Activated T-cell treated with anti-CD3 and anti-CD28 coated beads for 1 hour (primary cell): ENCODE measurements around the gene CTBP2.

Source experiments
- DNase-seq: peaks from one replicate; pipeline ENCODE4 v3.0.0-alpha.2; 2020; ENCODE audit warnings: low read depth

CTBP2 gene

DNA sequence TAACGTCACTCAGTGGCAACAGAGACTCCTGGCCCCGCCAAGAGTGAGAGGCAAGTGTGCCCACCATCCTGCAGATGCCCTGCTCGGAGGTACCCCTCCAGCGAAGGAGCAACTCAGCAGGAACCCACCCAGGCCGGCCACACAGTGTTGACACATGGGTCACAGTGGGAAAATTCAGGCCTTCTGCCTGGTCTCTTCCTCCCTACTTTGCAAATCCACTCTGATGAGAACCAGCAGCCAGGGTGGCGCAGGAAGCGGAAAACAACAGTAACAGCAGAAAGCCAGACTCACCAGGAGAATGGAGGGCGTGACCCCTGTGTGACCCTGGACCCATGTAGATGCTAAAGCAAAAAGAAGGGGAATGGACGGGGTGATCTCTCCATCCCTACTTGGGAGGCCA lies 53.8 kb downstream of the CTBP2 start:
- DNase-seq, result no peak

DNA sequence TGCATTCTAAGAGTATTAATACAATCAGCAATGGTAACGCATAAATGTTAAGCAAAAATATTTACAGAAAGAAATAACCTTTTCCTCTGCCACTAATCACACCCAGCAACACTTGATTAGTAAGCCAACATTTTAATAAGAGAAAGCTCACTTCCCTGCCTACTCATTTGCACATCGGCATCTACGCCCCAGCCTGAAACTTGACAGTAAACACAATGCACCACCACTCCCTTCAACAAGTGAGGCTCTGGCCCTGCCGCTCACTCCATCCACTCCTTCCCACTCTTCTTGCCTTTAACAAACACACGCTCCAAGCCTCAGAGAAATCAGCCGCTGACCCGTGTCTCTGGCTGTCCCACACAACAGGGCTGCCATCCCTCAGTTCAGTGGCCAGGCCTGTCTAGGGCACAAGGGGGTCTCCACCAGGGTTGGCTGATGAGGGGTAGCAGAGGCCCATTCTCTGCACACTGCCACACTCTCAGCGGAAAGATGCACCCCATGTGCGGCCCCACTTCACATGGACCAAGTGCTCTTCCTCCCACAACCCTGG lies 54.6 kb downstream of the CTBP2 start:
- DNase-seq, result no peak

DNA sequence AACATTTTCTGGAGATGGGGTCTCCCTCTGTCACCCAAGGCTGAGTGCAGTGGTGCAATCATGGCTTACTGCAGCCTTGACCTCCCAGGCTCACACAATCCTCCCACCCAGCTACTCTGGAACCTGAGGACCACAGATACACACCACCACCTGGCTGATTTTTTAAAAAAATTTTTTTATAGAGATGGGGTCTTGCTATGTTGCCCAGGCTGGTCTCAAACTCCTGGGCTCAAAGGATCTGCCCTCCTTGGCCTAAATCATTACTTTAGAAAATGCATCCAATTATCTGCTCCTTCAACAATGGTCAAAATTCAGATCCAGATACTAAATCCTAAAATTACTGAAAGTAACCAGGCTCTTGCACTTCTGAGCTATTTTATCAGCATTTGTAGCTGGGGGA lies 55.2 kb downstream of the CTBP2 start:
- no peak for DNase-seq

GRCh38 chr10:125104559-125104958 lies 55.8 kb downstream of the CTBP2 start:
- no peak for DNase-seq

GRCh38 chr10:125103924-125104323 lies 56.4 kb downstream of the CTBP2 start:
- no peak for DNase-seq

DNA sequence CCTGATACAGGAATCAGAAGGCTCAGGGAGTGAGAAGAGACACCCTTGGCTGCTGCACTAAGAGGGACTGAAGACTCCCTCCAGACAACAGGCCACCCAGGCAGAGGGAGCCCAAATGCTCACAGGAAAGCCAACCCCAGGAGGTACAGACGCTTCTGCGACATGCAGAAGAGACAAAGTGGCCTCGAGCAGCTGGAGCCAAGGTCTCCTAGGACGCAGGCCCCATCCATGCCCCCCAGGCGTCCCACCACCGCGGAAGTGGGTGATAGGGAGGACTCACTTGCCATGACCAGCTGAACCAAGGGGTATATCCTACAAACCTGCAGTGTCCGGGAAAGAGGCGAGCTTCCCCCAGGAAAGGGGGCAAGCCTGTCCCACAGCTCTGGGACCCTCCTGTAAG lies 56.9 kb downstream of the CTBP2 start:
- DNase-seq, result no peak

- DNase-seq, result no peak
Observed at GRCh38 chr10:125102821-125103220, 57.5 kb downstream of the CTBP2 start.

DNA sequence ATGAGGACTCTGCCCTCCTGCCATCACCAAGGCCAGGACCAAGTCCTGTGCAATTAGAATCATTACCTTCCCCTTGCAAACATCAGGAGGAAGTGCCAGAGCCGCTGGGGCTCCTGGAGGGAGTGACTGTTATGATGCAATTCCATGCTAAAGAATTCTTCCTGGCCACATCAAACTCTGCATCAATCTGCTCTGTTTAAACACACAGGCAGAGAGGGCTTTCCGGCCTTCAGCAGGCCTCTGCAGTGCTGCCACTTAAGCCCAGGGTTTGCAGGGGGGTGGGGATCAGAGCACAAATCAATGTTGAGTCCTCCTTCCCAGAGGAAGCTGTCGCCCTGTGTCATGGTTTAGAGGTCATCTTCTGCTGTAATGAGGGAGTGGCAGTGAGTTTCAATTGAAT lies 58.1 kb downstream of the CTBP2 start:
- no peak for DNase-seq

GRCh38 chr10:125101581-125101980 lies 58.8 kb downstream of the CTBP2 start:
- DNase-seq, result no peak

GRCh38 chr10:125101049-125101448 lies 59.3 kb downstream of the CTBP2 start:
- DNase-seq, result no peak

DNA sequence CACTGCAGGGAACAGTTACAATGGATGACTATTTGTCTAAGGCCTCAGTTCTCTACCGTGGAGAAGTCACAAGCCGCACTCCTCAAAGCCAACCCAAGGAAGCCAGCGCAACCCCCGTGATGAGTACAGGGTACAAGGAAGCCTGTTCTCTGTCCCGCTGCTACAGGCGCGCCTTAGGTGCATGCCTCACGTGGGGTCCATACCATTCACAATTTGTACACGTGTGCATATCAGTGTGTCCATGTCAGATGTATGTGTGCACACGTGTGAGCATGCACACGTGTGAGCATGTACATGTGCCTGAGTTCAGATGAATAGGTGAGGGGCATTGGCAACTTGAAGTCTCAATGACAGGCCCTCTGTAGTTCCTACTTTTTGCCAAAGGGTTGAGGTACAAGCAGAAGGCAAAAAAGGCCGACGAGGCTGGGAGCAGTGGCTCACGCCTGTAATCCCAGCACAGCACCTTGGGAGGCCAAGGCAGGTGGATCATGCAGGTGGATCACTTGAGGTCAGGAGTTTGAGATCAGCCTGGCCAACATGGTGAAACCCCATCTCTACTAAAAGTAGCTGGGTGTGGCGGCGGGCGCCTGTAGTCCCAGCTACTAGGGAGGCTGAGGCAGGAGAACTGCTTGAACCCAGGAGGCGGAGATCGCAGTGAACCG lies 62.8 kb downstream of the CTBP2 start:
- DNase-seq, result no peak

DNA sequence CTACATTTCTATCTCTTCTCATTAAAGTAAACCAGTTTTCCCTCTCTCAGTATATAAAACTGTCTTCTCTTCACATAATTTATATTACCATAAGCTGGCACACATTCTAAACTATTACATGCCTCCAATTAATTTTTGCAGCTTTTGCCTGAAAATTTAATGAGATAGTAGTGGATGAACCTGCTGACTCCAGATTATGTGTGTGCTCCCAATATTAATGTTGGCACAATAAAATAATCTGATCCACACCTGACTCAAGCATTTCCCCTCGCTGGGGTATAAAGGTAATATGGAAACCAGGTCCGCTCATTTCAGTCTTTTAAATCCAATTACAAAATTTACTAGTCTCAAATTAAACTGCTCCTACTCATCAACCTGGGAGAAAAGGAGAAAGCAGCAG lies 63.4 kb downstream of the CTBP2 start:
- no peak for DNase-seq

DNA sequence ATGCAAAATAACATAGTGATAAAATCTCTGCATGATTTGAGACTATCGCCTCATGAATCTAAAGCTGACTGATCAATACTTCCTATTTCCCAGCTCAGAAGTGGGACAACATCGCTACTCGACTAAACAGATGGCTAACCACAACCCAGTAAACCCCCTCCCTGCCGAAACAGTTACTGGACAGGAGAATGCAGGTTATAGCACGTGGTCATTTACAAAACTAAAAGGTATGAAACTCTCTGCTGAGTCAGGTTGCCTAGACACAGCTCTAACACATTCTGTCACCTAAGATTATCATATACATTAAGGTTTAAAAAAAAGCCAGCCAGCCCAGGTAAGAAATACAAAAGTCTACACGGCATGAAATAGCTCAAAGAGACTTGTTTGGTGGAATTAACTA lies 64.0 kb downstream of the CTBP2 start:
- DNase-seq, result no peak

DNA sequence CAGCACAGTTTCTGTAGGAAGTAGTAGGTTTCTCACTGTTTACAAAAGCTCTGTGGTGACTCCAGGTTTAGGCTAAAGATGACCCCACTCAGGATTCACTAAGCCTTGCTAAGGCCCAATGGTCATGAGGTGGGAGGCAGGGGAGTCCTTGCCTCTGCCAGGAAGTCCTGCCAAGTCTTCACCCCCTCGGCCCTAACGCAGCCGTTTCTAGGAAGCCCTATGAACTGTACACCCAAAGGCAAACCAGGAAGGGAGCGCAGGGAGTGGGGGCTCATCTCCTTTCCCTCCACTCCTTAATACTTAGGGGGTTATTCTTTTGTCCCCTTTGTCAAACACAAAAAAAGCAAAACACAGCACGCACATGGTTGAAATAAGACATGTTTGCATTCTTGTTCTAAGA lies 64.6 kb downstream of the CTBP2 start:
- DNase-seq, result no peak

GRCh38 chr10:125095228-125095627 lies 65.1 kb downstream of the CTBP2 start:
- no peak for DNase-seq

- DNase-seq, result no peak
Observed at GRCh38 chr10:125094806-125095205, 65.6 kb downstream of the CTBP2 start.

DNA sequence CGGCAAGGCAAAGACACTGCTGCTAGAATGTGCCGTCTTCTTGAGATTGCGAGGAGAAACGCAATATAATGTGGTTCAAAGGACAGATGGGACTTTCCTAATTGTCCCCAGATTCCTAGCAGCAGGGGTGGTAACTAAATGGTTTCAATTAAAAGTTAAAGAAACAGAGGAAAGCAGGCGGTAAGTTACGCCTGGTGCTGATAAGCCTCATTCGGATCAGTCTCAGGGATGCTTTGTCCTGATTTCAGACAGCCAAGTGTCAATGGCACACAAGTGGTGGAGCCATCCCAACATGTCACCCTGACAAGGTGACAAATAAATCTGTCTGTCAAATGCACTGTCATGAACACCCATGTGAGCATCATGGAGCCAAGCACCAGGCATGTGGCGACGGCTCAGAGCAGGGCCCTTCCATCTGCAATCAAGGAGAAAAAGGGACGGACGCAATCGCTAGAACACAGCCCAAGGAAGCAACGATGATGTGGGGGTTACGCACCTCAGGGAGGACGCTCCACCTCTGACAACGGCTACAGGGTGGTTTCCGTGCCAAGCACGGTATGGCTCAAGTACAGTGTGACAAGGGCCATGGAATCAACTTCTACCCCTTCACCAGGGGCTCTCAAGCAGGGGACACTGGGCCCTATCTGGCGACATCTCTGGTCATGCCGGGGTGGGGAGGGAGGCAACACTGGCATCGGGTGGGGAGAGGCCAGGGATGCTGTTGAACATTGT lies 66.2 kb downstream of the CTBP2 start:
- no peak for DNase-seq

DNA sequence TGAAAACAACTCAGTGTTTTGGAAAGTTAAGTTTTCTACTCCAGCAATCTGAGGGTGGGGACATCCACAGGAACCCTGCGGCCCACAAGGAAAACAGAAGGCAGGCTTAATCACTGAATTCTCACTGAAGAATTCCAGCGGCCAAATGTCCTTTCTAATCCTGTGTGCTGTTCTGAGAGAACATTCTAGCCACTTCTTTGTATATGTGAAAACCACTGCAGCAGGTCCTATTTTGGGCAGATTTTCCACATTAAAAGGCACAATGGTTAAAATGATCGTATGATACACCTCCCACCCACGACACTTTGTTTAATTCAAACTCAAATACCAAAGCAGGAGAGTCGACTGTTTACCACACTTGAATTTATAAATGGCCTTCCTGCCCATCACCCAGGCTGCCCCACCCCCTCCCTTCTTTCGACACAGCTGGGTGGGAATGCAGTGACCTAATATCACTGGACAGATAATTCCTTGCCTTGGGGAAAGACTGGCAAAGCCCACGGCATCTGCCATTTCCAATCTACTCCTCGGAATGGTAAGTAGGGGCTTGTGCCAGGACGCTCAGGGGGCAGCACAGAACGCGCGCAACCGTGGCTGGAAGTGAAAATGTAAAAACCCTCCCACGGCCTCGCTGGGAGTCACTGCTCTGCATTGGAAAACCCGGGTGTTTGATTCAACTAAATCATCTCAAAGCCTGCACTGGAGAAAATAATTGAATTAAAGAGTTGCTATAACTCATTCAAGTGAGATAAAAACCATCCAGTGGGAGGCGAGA lies 67.0 kb downstream of the CTBP2 start:
- no peak for DNase-seq

DNA sequence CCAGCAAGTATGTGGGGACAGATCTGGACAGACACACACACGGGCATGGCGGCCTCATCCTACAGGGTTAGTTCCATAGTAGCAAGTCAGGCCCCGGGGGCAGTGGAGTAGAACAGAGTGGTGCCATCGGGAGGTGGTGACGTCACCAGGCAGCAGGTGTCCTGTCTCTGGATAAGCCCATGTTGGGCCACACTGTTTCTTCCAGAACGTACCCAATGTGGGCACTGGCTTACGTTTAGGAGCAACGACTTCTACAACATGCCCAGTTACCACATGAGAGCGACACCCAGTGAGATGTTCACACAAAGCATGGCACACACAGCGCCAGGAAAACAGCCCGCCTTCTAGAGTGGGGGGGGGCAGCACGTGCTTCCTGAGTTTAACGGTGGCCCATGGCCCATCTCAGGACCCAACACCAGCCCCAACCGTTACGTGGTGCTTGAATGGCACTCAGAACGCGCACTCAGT lies 67.8 kb downstream of the CTBP2 start:
- DNase-seq, result no peak

- DNase-seq, result no peak
Observed at GRCh38 chr10:125091891-125092290, 68.5 kb downstream of the CTBP2 start.

DNA sequence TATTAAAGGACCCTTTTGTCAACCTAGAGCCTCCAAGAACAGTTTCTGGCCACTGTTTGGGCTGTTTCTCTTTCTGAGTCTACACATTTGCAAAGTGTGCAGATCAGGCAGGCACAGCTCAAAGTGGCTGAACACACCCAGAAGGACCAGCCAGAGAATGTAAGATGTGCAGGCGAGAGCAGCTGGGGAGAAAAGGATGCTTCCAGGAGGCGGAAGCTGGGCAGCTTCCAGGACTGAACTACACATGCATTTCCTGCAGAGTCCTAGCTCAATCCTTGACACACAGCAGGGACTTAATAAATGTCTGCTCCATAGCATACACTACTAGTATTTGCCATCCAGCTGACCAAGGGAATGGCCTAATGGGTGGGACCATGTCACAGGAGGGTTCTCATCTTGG lies 70.9 kb downstream of the CTBP2 start:
- no peak for DNase-seq

- DNase-seq, result no peak
Observed at GRCh38 chr10:125087897-125088215, 72.5 kb downstream of the CTBP2 start.
